GM23338 (cell line): ENCODE results near the gene MICALL2. TPM values are rescaled to one million over a fixed set of nuclear protein-coding genes. Genes with fewer than 3 reads are reported as not detected.
A peak's percentile ranks its signal among the peaks of the same experiment; 100 is the strongest.

ENCODE experiments used
- ATAC-seq: fragments of 200-7000 bp; cut with Tn5 transposase; 3 replicates; pipeline ENCODE4 v1.9.1; 2020
- DNase-seq: peaks from one replicate; pipeline ENCODE4 v3.0.0-alpha.2; 2015; ENCODE audit warnings: low spot score
- H2AFZ ChIP-seq: fragments of 200-600 bp; sonication (generic); 2 replicates; pipeline ENCODE4 v1.8.0; 2016; ENCODE audit warnings: antibody characterized with exemption, mild to moderate bottlenecking, moderate library complexity
- H3F3A ChIP-seq: fragments of 200-600 bp; sonication (generic); replicated peaks from 2 replicates; pipeline ENCODE4 v1.8.0; 2017; ENCODE audit warnings: antibody characterized with exemption, mixed run types, low read depth
- H3K27ac ChIP-seq: fragments of 200-600 bp; sonication (generic); 2 replicates; pipeline ENCODE4 v1.6.1; 2016; ENCODE audit warnings: low read depth
- H3K27me3 ChIP-seq: fragments of 200-600 bp; sonication (generic); 2 replicates; pipeline ENCODE4 v1.8.0; 2016; ENCODE audit warnings: mild to moderate bottlenecking, mixed run types, moderate library complexity; ENCODE audit not compliant: insufficient read depth
- H3K36me3 ChIP-seq: fragments of 200-600 bp; sonication (generic); 2 replicates; pipeline ENCODE4 v1.8.0; 2016; ENCODE audit warnings: mild to moderate bottlenecking; ENCODE audit not compliant: insufficient read depth
- H3K4me1 ChIP-seq: fragments of 200-600 bp; sonication (generic); 2 replicates; pipeline ENCODE4 v1.8.0; 2016; ENCODE audit warnings: mild to moderate bottlenecking, moderate library complexity; ENCODE audit not compliant: insufficient read depth
- H3K4me2 ChIP-seq: fragments of 200-600 bp; sonication (generic); 2 replicates; pipeline ENCODE4 v1.7.1; 2017; ENCODE audit warnings: mixed run types
- H3K4me3 ChIP-seq: fragments of 200-600 bp; sonication (generic); 2 replicates; pipeline ENCODE4 v1.6.1; 2016; ENCODE audit warnings: mixed run types
- H3K79me2 ChIP-seq: fragments of 200-600 bp; sonication (generic); replicated peaks from 2 replicates; pipeline ENCODE4 v1.8.0; 2017; ENCODE audit warnings: mild to moderate bottlenecking; ENCODE audit not compliant: insufficient read depth
- H3K9me2 ChIP-seq: fragments of 200-600 bp; sonication (generic); 2 replicates; pipeline ENCODE4 v1.8.0; 2017; ENCODE audit not compliant: insufficient read depth
- H4K20me1 ChIP-seq: fragments of 200-600 bp; sonication (generic); replicated peaks from 2 replicates; pipeline ENCODE4 v1.8.0; 2017; ENCODE audit warnings: mild to moderate bottlenecking; ENCODE audit not compliant: insufficient read depth
- H3K27ac Mint-ChIP-seq: 2 replicates; pipeline ENCODE4 v1.8.0; 2020; ENCODE audit warnings: inconsistent platforms, mild to moderate bottlenecking, moderate library complexity, mixed read lengths
- H3K27me3 Mint-ChIP-seq: 3 replicates; pipeline ENCODE4 v1.8.0; 2022; ENCODE audit warnings: low read depth, mild to moderate bottlenecking, moderate library complexity, mixed read lengths, inconsistent platforms; ENCODE audit not compliant: insufficient read depth, poor library complexity
- H3K36me3 Mint-ChIP-seq: 3 replicates; pipeline ENCODE4 v1.8.0; 2021; ENCODE audit warnings: low read depth, mild to moderate bottlenecking, inconsistent platforms, moderate library complexity, mixed read lengths
- H3K4me1 Mint-ChIP-seq: 3 replicates; pipeline ENCODE4 v1.8.0; 2020; ENCODE audit warnings: mild to moderate bottlenecking, inconsistent platforms, mixed read lengths
- H3K4me3 Mint-ChIP-seq: 3 replicates; pipeline ENCODE4 v1.8.0; 2021; ENCODE audit warnings: moderate library complexity, mild to moderate bottlenecking, inconsistent platforms, mixed read lengths
- H3K9me3 Mint-ChIP-seq: 3 replicates; pipeline ENCODE4 v1.8.0; 2020; ENCODE audit warnings: moderate library complexity, mild to moderate bottlenecking, inconsistent platforms, mixed read lengths
- EZH2phosphoT487 ChIP-seq: fragments of 200-600 bp; sonication (generic); IDR thresholded peaks from one replicate; pipeline ENCODE4 v1.8.1; 2018; ENCODE audit warnings: antibody characterized with exemption; ENCODE audit not compliant: unreplicated experiment
- JUNB ChIP-seq: IDR thresholded peaks from one replicate; pipeline ENCODE4 v1.6.1; 2016; ENCODE audit warnings: antibody characterized with exemption; ENCODE audit not compliant: unreplicated experiment
- NANOG ChIP-seq: IDR thresholded peaks from 2 replicates; pipeline ENCODE4 v1.6.1; 2016; ENCODE audit warnings: antibody characterized with exemption, borderline replicate concordance
- STAT1 ChIP-seq: IDR thresholded peaks from one replicate; pipeline ENCODE4 v1.6.1; 2016; ENCODE audit warnings: antibody characterized with exemption; ENCODE audit not compliant: unreplicated experiment
- ZNF114 ChIP-seq: fragments of 250-450 bp; sonication (Bioruptor Pico); IDR thresholded peaks from 2 replicates; pipeline ENCODE4 v1.5.0; 2020; ENCODE audit warnings: mild to moderate bottlenecking, moderate library complexity
- ZNF331 ChIP-seq: fragments of 250-450 bp; sonication (Bioruptor Pico); IDR thresholded peaks from 2 replicates; pipeline ENCODE4 v1.5.0; 2020; ENCODE audit warnings: low read depth, mild to moderate bottlenecking, moderate library complexity
- polyA plus RNA-seq: library from polyadenylated mRNA; unstranded; fragments of >200 nt; fragmentation: Nextera tagmentation; extraction: Ambion mirVana; gene quantifications from 2 replicates; pipeline ENCODE4 v1.2.1, GENCODE V29; 2016
- total RNA-seq: library from RNA; depleted of rRNA; stranded (reverse); fragments of >200 nt; shearing (Covaris generic); gene quantifications from 2 replicates; pipeline ENCODE4 v1.2.3, GENCODE V29; 2014
- TF ChIP-seq, protein P1 (sequence below): IDR thresholded peaks from one replicate; pipeline ENCODE4 v1.6.1; 2018; ENCODE audit warnings: antibody characterized with exemption; ENCODE audit not compliant: unreplicated experiment
- TF ChIP-seq, protein P2 (sequence below), 2 experiments: fragments of 200-600 bp in 1 of 2; sonication (generic) in 1 of 2; conservative IDR thresholded peaks; 2 replicates each; pipeline versions ENCODE4 v1.5.1 to v1.6.1; 2016 to 2017; ENCODE audit warnings: antibody characterized with exemption in 2 of 2, low read depth in 2 of 2, mild to moderate bottlenecking in 2 of 2, moderate library complexity in 1 of 2
- TF ChIP-seq, protein P3 (sequence below): fragments of 250-450 bp; sonication (Bioruptor Pico); IDR thresholded peaks from 2 replicates; pipeline ENCODE4 v1.5.0; 2020; ENCODE audit warnings: mild to moderate bottlenecking, moderate library complexity

The MICALL2 gene
- total and polyA plus RNA-seq, 2 experiments from 2014 or later, result 7.0 to 13.0 TPM

DNA sequence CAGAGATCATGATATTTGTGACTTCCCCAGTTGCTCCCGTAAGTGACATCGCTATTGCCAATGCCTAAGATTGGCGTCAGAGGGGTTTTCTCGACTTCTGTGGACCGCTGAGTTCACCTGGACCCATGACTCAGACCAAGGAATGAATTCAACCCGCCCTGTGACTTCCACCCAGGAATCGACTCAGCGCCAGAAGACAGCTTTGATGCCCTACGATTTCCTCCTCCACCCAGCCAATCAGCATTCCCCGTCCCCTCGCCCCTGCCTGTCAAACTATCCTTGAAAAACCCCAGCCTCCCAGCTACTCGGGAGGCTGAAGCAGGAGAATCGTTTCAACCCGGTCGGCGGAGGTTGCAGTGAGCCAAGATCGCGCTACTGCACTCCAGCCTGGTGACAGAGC lies 58.3 kb downstream of the MICALL2 start (continued):
- TF ChIP-seq, protein P1, sequence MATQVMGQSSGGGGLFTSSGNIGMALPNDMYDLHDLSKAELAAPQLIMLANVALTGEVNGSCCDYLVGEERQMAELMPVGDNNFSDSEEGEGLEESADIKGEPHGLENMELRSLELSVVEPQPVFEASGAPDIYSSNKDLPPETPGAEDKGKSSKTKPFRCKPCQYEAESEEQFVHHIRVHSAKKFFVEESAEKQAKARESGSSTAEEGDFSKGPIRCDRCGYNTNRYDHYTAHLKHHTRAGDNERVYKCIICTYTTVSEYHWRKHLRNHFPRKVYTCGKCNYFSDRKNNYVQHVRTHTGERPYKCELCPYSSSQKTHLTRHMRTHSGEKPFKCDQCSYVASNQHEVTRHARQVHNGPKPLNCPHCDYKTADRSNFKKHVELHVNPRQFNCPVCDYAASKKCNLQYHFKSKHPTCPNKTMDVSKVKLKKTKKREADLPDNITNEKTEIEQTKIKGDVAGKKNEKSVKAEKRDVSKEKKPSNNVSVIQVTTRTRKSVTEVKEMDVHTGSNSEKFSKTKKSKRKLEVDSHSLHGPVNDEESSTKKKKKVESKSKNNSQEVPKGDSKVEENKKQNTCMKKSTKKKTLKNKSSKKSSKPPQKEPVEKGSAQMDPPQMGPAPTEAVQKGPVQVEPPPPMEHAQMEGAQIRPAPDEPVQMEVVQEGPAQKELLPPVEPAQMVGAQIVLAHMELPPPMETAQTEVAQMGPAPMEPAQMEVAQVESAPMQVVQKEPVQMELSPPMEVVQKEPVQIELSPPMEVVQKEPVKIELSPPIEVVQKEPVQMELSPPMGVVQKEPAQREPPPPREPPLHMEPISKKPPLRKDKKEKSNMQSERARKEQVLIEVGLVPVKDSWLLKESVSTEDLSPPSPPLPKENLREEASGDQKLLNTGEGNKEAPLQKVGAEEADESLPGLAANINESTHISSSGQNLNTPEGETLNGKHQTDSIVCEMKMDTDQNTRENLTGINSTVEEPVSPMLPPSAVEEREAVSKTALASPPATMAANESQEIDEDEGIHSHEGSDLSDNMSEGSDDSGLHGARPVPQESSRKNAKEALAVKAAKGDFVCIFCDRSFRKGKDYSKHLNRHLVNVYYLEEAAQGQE, result no peak
- TF ChIP-seq EZH2phosphoT487 (no peak), ZNF331 (CRISPR knock-in tag) (no peak)
- TF ChIP-seq, protein P2, sequence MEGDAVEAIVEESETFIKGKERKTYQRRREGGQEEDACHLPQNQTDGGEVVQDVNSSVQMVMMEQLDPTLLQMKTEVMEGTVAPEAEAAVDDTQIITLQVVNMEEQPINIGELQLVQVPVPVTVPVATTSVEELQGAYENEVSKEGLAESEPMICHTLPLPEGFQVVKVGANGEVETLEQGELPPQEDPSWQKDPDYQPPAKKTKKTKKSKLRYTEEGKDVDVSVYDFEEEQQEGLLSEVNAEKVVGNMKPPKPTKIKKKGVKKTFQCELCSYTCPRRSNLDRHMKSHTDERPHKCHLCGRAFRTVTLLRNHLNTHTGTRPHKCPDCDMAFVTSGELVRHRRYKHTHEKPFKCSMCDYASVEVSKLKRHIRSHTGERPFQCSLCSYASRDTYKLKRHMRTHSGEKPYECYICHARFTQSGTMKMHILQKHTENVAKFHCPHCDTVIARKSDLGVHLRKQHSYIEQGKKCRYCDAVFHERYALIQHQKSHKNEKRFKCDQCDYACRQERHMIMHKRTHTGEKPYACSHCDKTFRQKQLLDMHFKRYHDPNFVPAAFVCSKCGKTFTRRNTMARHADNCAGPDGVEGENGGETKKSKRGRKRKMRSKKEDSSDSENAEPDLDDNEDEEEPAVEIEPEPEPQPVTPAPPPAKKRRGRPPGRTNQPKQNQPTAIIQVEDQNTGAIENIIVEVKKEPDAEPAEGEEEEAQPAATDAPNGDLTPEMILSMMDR (conservative IDR thresholded peaks at IDR 0.05; ENCODE audit: low read depth in 2 of 2), result no peak

DNA sequence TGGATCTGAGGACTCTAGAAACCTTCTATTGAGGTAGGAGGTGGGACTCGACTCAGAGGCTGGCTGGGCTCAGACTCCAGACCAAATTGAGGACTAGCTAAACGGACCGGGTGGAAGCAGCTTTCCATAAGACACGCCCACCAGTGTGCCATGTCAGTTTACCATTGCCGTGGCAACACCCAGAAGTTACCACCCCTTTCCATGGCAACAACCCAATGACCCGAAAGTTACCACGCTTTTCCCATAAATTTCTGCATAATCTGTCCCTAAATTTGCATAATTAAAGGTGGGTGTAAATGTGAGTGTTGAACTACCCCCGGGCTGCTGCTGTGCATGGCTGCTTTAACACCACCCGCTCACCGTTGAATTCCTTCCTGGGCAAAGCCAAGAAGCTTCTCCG lies 58.9 kb downstream of the MICALL2 start:
- H3F3A ChIP-seq, result no peaks in the 10 kb centered on the region
- H3K27ac ChIP-seq, result no peak overlapping the region
- no peak overlapping the region for H3K4me2 ChIP-seq
- Mint-ChIP-seq H3K4me3 (no peak overlapping the region), H3K4me1 (peaks cover 8% of the 10 kb centered on the region), H3K27ac (no peak overlapping the region), H3K27me3 (peaks cover 26% of the 10 kb centered on the region), H3K9me3 (peaks cover 10% of the 10 kb centered on the region), H3K36me3 (no peaks in the 10 kb centered on the region)
- no peaks in the 10 kb centered on the region for H3K9me2 ChIP-seq
- H4K20me1 ChIP-seq, result no peaks in the 10 kb centered on the region
- DNase-seq, result peak; percentile 46
- peak; percentile 39 for ATAC-seq
- no peak overlapping the region for H2AFZ ChIP-seq
- H3K27me3 ChIP-seq, result peaks cover 16% of the 10 kb centered on the region
- H3K36me3 ChIP-seq, result no peaks in the 10 kb centered on the region
- H3K79me2 ChIP-seq, result no peaks in the 10 kb centered on the region
- H3K4me1 ChIP-seq, result peaks cover 9% of the 10 kb centered on the region
- no peak overlapping the region for H3K4me3 ChIP-seq
- TF ChIP-seq NANOG (no peak), EZH2phosphoT487 (no peak), JUNB (no peak), ZNF114 (CRISPR knock-in tag) (no peak), STAT1 (no peak), ZNF331 (CRISPR knock-in tag) (no peak)
- TF ChIP-seq, protein P3, sequence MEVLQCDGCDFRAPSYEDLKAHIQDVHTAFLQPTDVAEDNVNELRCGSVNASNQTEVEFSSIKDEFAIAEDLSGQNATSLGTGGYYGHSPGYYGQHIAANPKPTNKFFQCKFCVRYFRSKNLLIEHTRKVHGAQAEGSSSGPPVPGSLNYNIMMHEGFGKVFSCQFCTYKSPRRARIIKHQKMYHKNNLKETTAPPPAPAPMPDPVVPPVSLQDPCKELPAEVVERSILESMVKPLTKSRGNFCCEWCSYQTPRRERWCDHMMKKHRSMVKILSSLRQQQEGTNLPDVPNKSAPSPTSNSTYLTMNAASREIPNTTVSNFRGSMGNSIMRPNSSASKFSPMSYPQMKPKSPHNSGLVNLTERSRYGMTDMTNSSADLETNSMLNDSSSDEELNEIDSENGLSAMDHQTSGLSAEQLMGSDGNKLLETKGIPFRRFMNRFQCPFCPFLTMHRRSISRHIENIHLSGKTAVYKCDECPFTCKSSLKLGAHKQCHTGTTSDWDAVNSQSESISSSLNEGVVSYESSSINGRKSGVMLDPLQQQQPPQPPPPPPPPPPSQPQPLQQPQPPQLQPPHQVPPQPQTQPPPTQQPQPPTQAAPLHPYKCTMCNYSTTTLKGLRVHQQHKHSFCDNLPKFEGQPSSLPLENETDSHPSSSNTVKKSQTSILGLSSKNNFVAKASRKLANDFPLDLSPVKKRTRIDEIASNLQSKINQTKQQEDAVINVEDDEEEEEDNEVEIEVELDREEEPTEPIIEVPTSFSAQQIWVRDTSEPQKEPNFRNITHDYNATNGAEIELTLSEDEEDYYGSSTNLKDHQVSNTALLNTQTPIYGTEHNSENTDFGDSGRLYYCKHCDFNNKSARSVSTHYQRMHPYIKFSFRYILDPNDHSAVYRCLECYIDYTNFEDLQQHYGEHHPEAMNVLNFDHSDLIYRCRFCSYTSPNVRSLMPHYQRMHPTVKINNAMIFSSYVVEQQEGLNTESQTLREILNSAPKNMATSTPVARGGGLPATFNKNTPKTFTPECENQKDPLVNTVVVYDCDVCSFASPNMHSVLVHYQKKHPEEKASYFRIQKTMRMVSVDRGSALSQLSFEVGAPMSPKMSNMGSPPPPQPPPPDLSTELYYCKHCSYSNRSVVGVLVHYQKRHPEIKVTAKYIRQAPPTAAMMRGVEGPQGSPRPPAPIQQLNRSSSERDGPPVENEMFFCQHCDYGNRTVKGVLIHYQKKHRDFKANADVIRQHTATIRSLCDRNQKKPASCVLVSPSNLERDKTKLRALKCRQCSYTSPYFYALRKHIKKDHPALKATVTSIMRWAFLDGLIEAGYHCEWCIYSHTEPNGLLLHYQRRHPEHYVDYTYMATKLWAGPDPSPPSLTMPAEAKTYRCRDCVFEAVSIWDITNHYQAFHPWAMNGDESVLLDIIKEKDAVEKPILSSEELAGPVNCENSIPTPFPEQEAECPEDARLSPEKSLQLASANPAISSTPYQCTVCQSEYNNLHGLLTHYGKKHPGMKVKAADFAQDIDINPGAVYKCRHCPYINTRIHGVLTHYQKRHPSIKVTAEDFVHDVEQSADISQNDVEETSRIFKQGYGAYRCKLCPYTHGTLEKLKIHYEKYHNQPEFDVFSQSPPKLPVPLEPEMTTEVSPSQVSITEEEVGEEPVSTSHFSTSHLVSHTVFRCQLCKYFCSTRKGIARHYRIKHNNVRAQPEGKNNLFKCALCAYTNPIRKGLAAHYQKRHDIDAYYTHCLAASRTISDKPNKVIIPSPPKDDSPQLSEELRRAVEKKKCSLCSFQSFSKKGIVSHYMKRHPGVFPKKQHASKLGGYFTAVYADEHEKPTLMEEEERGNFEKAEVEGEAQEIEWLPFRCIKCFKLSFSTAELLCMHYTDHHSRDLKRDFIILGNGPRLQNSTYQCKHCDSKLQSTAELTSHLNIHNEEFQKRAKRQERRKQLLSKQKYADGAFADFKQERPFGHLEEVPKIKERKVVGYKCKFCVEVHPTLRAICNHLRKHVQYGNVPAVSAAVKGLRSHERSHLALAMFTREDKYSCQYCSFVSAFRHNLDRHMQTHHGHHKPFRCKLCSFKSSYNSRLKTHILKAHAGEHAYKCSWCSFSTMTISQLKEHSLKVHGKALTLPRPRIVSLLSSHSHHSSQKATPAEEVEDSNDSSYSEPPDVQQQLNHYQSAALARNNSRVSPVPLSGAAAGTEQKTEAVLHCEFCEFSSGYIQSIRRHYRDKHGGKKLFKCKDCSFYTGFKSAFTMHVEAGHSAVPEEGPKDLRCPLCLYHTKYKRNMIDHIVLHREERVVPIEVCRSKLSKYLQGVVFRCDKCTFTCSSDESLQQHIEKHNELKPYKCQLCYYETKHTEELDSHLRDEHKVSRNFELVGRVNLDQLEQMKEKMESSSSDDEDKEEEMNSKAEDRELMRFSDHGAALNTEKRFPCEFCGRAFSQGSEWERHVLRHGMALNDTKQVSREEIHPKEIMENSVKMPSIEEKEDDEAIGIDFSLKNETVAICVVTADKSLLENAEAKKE (CRISPR knock-in tag), result no peak
- TF ChIP-seq, protein P2 (conservative IDR thresholded peaks at IDR 0.05; ENCODE audit: low read depth in 2 of 2), result no peak
